ENCODE results near the gene WDCP. TPM values are rescaled to one million over a fixed set of nuclear protein-coding genes. Genes with fewer than 3 reads are reported as not detected.

The WDCP gene
- total RNA-seq, 2 donors from 2014 or later, result 2.6 to 3.9 TPM

- Histone ChIP-seq H3K4me3 (no peak overlapping the region), H3K36me3 (replicated peaks in 1 of 2; ENCODE audit: insufficient read depth in 1 of 2, low read depth in 2 of 2) (no peaks in the 10 kb centered on the region), H3K27ac (no peak overlapping the region), H3K9me3 (no peaks in the 10 kb centered on the region), H3K4me1 (no peaks in the 10 kb centered on the region), H3K27me3 (no peaks in the 10 kb centered on the region)
- TF ChIP-seq POLR2A (IDR thresholded peaks at IDR 0.05) (no peak), CTCF (IDR thresholded peaks at IDR 0.05) (no peak)
- ATAC-seq (no peak), DNase-seq (no peak)
- intact Hi-C loops (cut with DNase I), result no loop called here
- WGBS, 2 donors, result 74 to 90% methylated on average over 4 of the region's 4 CpGs
These were observed 26.9 kb downstream of the WDCP start for GRCh38 chr2:24020244-24020643.

- intact Hi-C loops (cut with DNase I), result no loop called here
- Histone ChIP-seq H3K4me1 (no peaks in the 10 kb centered on the region), H3K27ac (no peak overlapping the region), H3K36me3 (replicated peaks in 1 of 2; ENCODE audit: insufficient read depth in 1 of 2, low read depth in 2 of 2) (no peaks in the 10 kb centered on the region), H3K9me3 (no peaks in the 10 kb centered on the region), H3K4me3 (no peak overlapping the region), H3K27me3 (no peaks in the 10 kb centered on the region)
- ATAC-seq (no peak), DNase-seq (no peak)
- WGBS, 2 donors, result 77 to 100% methylated on average over 1 to 5 of the region's 5 CpGs
- TF ChIP-seq POLR2A (IDR thresholded peaks at IDR 0.05) (no peak), CTCF (IDR thresholded peaks at IDR 0.05) (no peak)
These were observed 27.5 kb downstream of the WDCP start for GRCh38 chr2:24019729-24020128.

- 73 to 80% methylated on average over 9 of the region's 9 CpGs for WGBS, 2 donors
- TF ChIP-seq POLR2A (IDR thresholded peaks at IDR 0.05) (no peak), CTCF (IDR thresholded peaks at IDR 0.05) (no peak)
- Histone ChIP-seq H3K36me3 (replicated peaks in 1 of 2; ENCODE audit: insufficient read depth in 1 of 2, low read depth in 2 of 2) (no peaks in the 10 kb centered on the region), H3K9me3 (no peaks in the 10 kb centered on the region), H3K4me1 (no peaks in the 10 kb centered on the region), H3K27me3 (no peaks in the 10 kb centered on the region), H3K27ac (no peak overlapping the region), H3K4me3 (no peak overlapping the region)
- no peak for ATAC-seq
- intact Hi-C loops (cut with DNase I), result no loop called here
- DNase-seq, result no peak
These were observed 28.9 kb downstream of the WDCP start for GRCh38 chr2:24018241-24018640.

GRCh38 chr2:24017711-24018110, 29.5 kb downstream of the WDCP start:
- H3K27me3 ChIP-seq, result no peaks in the 10 kb centered on the region
- H3K4me1 ChIP-seq, result no peaks in the 10 kb centered on the region
- intact Hi-C loops (cut with DNase I), result no loop called here
- H3K36me3 ChIP-seq (replicated peaks in 1 of 2; ENCODE audit: insufficient read depth in 1 of 2, low read depth in 2 of 2), result no peaks in the 10 kb centered on the region
- ATAC-seq, result no peak
- no peak overlapping the region for H3K27ac ChIP-seq
- no peak for DNase-seq
- no peak overlapping the region for H3K4me3 ChIP-seq
- no peak for TF ChIP-seq POLR2A (IDR thresholded peaks at IDR 0.05)
- no peak for TF ChIP-seq CTCF (IDR thresholded peaks at IDR 0.05)
- WGBS, 2 donors, result 79 to 81% methylated on average over 8 of the region's 8 CpGs
- H3K9me3 ChIP-seq, result no peaks in the 10 kb centered on the region

- H3K4me3 ChIP-seq, result no peak overlapping the region
- no peaks in the 10 kb centered on the region for H3K9me3 ChIP-seq
- WGBS, 2 donors, result 88 to 92% methylated on average over 14 to 34 of the region's 35 CpGs
- H3K27me3 ChIP-seq, result no peaks in the 10 kb centered on the region
- ATAC-seq (no peak), DNase-seq (no peak)
- no peak for TF ChIP-seq CTCF (IDR thresholded peaks at IDR 0.05)
- TF ChIP-seq POLR2A (IDR thresholded peaks at IDR 0.05), result no peak
- intact Hi-C loops (cut with DNase I), result no loop called here
- no peaks in the 10 kb centered on the region for H3K4me1 ChIP-seq
- no peak overlapping the region for H3K27ac ChIP-seq
- H3K36me3 ChIP-seq (replicated peaks in 1 of 2; ENCODE audit: insufficient read depth in 1 of 2, low read depth in 2 of 2), result no peaks in the 10 kb centered on the region
These were observed 30.1 kb downstream of the WDCP start for GRCh38 chr2:24016853-24017703.

All from body of pancreas (tissue), 4 donors.